Myocyte (in vitro differentiated cells): Measurements from ENCODE around the gene CENPA. TPM values are rescaled to one million over a fixed set of nuclear protein-coding genes. Genes with fewer than 3 reads are reported as not detected.
A peak's percentile ranks its signal among the peaks of the same experiment; 100 is the strongest.
"Not testable (repeated sequence)": the region's sequence is repeated elsewhere in the genome, so short reads cannot be mapped to it uniquely, and the experiment has no call there.

Experiments used
- DNase-seq: peaks from one replicate; pipeline ENCODE4 v3.0.0-alpha.2; 2012; ENCODE audit warnings: low read depth
- total RNA-seq: library from RNA; depleted of rRNA; stranded (reverse); fragments of >200 nt; gene quantifications from 2 replicates; pipeline ENCODE4 v1.2.3, GENCODE V29; 2014

CENPA gene
- total RNA-seq, 1 donor from 2014 or later, result 2.1 TPM

DNA sequence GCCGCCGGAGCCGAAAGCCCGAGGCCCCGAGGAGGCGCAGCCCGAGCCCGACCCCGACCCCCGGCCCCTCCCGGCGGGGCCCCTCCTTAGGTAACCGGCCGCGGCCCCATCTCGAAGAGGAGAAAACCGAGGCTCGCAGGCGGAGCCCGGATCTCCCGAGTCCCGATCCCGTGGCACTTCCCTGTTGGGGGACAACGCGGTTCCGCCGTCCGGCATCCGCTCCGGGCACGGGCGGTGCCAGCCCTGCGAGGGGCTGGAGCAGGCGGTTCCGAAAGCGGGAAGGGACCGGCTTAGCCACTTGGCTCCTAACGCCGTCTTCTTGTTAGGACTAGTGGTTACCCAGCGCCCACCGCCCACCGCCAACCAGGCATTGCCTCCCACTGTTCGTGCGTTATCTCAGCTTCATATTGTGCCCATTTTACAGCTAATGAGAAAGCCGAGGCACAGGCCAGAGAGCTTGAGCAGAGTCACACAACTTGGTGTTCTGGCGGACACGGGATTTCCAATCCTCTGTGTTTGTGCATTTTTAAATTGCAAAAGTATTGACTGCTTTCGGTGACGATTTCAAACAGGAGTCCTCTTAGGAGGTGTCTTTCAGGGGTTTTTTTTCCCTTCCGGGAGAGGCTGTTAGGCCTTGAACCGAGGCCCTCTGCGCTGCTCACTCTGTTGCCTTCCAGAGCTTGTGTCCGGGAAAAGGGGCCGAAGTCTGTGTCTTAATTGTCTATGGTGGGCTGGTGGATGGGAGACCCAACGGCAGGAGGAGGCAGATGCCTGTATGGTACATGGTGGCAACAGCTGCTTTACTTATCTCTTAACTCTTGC lies 562 bp downstream of the CENPA start:
- DNase-seq, result no peak

DNA sequence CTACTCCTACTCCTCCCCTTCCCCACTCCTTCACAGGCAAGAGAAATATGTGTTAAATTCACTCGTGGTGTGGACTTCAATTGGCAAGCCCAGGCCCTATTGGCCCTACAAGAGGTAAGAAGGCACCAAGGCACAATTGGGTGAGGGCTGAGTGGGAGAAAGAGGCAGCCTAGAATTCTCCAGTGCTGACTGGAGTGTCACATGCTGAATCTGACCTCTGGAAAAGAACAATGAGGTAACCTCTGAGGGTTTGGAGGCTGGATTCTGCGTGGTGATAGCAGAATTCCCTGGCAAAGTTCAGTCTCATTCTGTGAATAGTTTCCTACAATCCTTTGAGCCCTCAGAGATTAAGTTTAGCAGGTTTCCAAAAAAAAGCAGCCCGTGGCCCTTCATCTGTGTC lies 6.9 kb downstream of the CENPA start:
- DNase-seq, result peak; percentile 64

DNA sequence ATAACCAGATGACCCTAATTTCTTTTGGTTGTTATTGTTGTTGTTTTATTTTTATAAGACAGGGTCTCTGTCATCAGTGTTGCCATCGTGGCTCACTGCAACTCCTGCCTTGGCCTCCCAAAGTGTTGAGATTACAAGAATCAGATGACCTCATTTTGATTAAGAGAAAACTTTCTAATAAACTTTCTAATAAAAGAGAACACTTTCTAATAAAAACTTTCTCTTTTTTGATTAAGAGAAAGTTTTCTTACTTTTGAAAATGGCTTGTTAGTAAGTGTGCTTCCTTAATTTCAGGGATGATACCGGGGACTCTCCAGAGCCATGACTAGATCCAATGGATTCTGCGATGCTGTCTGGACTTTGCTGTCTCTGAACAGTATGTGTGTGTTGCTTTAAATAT lies 7.7 kb downstream of the CENPA start:
- no peak for DNase-seq

DNA sequence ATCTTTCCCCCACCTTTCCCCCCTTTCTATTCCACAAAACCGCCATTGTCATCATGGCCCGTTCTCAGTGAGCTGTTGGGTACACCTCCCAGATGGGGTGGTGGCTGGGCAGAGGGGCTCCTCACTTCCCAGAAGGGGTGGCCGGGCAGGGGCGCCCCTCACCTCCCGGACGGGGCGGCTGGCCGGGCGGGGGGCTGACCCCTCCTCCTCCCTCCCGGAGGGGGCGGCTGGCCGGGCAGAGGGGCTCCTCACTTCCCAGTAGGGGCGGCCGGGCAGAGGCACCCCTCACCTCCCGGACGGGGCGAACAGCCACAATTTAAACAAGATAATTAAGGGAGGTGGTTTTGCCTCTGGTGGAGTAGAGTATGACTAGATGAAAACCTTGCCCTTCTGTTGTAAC lies 9.3 kb downstream of the CENPA start:
- DNase-seq, result not testable (repeated sequence)

DNA sequence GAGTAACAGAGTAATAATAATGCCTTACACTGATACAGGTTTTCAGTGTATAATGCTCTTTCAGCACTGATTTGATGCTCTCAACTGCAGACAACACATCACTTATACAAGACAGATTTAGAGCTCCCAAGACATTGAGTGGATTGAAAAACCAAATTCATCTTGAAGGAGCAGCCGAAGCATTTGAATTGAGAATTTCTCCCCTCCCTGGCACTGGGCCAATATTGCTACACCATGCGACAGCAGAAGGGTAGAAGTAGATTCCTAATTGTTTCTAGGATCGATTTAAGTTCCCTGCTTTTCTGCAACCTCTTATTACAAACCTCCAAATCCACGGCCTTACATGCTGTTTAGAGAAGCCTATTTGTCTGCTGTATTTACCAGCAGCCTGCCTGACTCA lies 15.5 kb downstream of the CENPA start:
- DNase-seq, result no peak

DNA sequence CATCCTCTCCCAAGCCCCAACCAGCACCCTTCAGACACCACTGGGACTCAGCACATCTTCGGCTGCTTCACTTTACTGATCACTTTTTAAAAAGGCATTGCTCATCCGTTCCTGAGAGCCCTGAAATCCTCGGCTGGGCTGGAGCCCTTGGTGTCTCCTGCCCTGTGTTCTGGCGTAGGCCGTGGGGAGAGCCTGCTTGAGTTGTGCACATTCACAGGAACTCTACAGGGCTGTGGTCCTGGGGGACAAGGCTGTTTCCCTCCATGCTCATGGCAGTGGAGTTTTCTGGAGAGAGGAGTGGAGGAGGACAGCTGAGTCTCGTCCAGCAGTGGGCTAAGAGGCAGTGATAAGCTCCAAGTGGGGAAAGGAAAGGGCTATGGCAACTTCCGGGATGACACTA lies 15.9 kb downstream of the CENPA start:
- no peak for DNase-seq

DNA sequence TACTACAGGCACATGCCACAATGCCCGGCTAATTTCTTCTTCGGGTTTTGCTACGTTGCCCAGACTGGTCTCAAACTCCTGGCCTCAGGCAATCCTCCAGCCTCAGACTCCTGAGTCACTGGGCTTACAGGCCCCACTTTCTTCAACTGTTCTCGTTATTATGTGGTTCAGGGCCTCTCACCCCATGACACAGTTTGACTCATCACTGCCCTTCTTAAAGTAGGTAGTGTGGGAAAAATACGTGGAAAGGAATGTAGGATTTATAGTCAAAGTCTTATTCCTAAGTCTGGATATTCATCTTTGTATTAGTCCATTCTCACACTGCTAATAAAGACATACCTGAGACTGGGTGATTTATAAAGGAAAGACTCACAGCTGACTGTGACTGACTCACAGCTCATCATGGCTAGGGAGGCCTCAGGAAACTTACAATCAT lies 19.4 kb downstream of the CENPA start:
- no peak for DNase-seq

DNA sequence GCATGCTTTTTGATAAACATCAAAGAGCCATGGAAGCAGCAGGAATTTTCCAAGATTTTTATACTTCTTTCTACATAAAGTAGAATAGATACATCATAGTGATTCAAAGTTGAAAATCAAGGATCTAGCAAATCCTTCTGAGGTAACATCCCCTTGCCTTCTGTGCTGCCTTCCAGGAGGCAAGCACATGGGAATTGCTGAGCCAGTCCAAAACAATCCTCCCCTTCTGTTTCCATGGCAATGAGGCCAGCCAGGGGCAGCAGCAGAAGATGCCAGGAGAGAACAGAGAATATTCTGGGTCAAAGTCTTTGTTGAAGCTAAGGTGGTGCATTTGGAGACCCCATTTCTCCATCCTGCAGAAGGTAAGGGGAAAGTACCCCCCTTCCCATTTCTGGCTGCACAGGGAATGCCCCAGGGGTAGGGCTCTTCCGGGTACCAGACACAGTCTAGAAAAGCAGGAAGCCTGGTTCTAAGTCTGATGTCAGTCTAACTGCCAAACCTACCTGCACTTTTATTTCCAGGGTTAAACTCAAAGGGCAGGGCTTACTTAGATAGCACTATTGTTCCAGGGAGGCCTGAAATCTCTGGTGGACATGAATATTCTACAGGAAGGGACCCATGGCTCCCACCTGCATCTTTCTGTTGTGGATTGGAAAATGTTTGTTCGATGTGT lies 22.1 kb downstream of the CENPA start:
- peak; percentile 27 for DNase-seq

DNA sequence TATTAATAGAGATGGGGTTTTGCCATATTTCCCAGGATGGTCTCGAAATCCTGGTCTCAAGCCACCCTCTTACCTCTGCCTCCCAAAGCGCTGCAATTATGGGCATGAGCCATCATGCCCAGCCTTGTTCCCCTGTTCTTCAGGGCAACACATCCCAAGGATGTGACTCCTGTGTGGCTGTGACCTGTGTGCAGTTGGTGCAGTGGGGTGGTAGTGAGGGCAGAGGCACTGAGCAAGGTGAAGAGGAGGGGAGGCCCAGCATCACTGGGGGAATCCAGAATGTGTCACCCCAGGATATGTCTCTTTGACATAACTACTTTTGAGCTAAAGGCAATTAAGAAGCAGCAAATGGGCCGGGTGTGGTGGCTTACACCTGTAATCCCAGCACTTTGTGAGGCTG lies 23.4 kb downstream of the CENPA start:
- DNase-seq, result no peak

DNA sequence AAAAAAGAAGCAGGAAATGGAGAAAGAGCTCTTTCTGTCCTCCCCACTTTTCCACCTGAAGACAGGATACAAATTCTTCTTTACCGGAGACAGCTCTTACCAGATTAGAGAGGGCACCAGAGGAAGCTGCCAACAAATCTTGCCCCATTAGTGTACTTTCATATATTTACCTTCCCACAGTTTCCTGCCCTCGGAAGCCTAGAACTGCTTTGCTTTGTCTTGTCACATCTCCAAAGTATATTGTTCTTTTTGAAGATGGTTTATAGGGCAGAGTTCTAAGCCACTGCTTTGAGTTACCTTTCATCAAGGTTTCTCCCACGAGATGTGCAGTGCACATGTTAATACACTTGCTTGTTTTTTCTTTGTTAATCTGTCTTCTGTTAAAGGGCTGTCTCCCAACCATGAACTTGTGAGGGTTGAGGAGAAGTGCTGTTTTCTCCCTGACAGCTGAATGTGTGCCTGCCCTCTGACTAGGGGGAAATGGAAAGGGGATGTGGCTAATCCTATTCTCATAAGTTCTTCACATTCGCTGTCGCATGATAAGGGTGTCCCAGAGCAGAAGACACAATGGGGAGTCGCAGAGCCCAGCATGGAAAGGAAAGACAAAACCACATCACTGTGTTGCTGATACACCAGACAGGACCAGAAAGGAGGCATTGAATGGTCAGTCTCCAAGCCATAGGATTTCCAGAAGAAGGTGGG lies 24.2 kb downstream of the CENPA start:
- DNase-seq, result no peak

DNA sequence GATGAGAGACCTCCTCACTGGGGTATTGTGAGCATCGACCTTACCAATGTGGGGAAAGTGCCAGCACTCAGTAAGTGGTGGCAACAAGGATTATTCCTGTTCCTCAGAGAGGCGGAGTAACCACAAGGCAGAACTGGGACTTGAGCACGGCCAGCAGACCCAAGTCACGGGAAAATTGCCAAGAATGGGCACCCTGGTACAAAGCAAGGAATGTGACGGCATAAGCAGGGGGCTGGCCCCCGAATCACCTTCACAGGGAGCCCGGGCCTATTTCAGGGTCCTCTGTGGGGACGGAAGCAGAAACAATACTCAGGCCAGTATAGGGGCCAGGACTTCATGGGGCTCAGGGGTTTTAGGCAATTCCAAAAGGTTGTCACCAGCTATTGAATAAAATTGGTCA lies 25.4 kb downstream of the CENPA start:
- no peak for DNase-seq

DNA sequence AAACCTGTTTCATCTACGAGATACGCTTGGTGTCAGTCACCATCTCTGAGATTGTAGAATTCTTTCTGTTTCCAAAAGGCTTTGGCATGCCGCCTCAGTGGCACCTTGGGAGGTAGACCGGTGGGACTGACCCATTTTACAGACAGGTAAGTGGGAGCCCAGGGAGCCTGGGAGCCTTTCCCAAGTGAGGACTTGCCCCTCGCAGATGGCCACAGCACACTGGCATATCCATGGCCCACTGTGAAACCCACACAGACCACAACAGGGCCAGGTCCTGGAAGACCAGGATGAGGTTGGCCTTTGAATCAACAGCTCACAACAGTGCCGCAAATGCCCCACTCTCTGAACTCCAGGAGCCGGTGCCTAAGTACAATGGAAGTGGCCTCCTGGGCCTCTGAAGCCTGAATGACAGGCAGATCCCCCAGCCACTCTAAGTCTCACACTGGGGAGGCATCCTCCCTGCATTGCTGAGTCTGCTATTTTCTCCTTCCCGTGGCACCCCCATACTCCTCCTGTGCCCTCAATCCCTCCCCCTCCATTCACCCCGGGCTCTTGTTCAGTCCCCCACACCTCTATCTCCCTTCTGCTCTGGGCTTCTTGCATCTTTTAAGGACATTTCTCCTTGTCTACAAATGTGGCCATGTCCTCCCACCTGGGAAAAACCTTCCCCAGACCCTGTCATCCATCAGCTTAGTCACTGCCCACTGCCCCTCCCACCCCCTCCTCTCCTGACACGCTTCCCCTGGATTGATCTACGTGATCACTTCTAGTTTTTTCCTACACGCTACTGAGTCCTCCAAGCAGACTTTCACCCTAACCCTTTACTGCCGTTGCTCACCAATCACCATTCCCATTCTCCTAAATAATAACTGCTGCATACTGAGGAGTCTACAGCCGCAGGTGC lies 26.2 kb downstream of the CENPA start:
- DNase-seq, result no peak

DNA sequence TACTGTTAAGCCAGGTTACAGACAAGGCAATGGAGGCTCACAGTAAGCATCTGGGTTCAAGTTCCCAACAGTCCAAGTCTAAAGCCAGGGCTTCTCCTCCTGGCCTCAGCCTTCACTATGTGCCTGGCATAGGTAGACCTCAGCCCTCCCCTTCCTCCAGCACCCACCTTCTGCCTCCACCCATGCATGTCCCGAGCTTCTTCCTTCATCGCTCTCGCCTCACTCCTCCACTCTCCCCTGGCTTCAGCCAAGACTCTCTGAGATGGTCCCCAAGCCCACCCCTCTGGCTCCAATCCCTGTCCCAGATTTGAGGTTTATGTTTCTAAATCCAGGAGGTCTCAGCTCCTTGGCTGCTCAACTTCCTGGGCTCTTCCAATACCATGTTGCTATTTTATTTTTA lies 26.9 kb downstream of the CENPA start:
- no peak for DNase-seq

DNA sequence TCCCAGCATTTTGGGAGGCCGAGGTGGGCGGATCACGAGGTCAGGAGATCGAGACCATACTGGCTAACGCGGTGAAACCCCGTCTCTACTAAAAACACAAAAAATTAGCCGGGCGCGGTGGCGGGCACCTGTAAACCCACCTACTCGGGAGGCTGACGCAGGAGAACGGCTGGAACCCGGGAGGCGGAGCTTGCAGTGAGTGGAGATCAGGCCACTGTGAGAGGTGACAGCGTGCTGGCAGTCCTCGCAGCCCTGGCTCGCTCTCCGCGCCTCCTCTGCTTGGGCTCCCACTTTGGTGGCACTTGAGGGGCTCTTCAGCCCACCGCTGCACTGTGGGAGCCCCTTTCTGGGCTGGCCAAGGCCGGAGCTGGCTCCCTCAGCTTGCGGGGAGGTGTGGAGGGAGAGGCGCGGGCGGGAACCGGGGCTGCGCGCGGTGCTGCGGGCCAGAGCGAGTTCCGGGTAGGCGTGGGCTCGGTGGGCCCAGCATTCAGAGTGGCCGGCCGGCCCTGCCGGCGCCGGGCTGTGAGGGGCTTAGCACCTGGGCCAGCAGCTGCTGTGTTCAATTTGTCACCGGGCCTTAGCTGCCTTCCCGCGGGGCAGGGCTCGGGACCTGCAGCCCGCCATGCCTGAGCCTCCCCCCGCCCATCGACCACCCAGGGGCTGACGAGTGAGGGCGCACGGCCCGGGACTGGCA lies 28.4 kb downstream of the CENPA start:
- not testable (repeated sequence) for DNase-seq

DNA sequence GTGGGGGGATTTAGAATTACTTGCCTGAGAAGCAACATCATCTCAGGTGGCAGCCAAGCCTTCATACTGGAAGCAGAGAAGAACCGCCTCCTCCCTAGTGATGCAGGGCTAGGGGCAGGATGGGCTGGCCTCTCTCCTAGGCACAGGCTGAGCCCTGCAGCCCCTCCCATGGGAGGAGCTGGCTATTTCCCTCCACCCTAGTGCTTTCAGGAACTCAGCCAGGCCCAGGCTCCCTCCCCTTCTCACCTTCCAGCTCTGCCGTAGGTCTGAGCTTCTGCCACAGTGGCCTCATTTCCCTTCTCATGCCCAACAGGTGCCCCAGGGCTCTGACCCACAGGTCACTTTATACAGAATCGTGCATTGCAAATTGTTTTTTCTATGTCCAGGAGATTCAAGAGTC lies 31.0 kb downstream of the CENPA start:
- DNase-seq, result no peak

DNA sequence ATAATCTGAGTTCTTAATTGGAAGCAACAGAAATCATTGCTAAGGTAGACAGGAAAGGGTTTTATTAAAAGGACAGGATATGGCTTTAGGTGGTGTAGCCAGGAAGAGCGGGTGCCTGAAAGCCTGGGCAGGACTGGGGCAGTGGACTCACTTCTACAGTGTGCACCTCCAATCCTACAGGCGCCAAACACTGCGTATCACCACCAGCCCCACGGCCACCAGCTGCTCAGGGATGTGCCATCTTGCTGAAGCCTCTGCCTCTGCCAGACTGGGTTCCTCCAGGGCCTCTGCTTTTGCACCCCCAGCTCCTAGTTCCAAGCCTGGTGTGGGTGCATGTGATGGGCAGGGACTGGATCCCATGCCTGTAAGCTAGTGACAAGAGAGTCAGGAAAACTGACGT lies 32.4 kb downstream of the CENPA start:
- no peak for DNase-seq

DNA sequence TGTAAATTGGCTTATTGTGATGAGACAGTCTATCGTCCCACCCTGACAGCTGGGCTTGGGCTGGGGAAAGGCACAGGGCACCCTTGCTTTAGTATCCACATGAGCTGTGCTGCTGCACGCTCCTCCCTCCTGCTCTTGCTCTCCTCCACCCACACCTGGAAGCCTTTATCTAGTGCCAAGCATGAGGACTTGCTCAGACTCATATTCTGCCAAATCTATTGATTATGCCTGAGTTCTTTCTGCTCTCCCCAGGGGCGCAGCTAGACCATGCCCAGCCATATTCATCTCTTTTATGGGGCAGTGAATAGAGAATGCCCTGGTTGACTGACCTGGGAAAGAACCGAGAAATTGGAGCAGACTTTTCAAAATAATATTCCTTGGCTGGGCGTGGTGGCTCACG lies 33.1 kb downstream of the CENPA start:
- DNase-seq, result no peak

DNA sequence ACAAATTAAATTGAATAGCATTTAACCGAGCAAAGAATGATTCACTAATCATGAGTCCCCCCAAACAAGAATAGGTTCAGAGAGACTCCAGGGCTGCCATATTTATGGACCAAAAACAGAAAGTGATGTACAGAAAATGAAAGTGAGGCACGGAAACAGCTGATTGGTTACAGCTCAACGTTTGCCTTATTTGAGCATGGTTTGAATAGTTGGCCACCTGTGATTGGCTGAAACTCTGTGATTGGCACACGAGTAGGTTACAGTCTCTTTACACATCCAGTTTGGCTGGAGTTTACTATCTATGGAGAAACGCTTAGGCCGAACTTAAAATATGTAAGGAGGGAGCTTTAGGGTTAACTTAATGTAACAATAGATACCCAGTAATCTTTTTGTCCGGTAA lies 35.1 kb downstream of the CENPA start:
- no peak for DNase-seq

DNA sequence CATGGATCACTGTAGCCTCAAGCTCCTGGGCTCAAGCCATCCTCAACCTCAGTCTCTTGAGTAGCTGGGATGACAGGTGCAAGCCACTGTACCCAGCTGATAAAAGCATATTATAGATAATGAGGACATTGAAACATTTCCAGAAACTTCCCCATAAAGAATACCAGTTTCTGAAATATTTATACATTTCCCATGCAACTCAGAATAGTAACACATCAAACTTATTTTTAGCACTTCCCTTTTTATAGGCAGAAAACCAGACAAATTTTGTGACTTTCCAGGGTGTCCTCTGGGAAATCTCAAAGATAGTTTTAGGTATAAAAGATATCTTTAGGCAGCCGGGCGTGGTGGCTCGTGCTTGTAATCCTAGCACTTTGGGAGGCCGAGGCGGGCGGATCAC lies 37.0 kb downstream of the CENPA start:
- peak; percentile 21 for DNase-seq

DNA sequence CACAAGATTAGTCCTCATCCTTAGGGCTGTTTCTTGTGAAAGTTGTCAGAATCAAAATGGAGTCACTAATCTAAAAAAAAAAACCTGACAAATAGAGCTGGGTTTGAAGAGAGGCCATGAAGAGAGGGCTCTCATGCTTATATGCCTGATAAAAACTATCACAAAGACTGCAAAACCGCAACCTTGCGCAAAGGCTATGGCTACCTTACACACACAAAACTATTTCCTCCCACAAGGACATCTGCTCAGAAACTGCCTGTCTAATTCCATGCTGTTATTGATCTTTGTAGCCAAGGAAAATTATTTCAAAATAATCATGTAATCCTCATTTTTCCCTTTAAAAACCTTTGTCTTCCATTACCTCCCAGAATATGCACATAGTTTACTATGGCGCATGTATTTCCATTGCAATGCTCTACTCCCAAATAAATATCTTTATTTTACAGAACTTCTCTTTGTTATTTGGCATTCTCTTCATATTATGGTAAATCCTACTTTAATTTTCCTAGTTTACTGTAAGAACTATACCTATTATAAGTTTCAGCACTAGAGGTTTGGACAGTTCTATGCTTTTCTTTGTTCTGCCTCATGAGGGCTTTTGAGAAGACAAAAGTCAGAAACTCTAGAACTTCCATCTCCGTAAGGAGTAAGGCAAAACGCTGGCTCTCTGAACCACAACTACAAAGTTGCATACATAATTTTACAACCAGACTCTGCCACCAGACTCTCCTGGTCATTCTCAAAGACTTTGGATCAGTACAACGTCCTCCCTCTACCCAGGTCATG lies 52.5 kb downstream of the CENPA start:
- DNase-seq, result peak; percentile 43
